ENCODE results near the gene FTCD.

DNA sequence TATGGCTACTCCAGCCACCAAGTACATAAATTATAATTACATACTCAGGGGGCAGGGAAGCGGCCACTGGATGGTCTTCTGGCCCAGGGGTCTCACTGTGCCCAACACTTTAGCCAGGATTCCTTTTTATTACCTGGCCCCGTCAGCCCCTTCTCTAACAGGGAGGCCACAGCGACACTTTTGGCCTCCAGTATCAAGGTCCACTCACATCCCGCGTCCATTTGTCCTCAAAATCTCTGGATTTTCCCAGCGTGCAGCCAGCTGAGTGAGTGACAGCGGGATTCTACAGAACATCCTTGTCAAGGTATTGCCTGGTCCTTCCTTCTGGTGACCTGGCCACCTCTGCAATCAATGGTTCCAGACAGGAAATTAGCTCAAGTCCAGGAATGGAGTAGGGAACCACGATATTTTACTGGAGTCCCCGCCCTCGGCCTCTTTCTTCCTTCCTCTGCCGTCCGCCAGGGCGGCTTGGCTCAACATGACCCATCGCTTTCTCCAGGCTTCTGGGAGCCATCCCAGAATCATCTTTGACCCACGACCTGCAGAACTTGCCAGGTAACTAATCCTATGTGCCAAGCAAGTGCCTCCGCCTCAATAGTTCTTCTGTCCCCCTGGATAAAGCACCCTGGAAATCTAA, 60.2 kb downstream of the FTCD start:
- TF ChIP-seq EZH2 (IDR thresholded peaks at IDR 0.05; ENCODE audit: borderline replicate concordance, low read depth, low read length, severe bottlenecking) (no peak), POLR2A (IDR thresholded peaks at IDR 0.05; ENCODE audit: low read depth, low read length) (no peak), POLR2AphosphoS5 (IDR thresholded peaks at IDR 0.05; ENCODE audit: insufficient read depth, low read depth, low read length) (no peak), JUN (IDR thresholded peaks at IDR 0.05; ENCODE audit: borderline replicate concordance, insufficient read depth, insufficient read length, low read depth) (no peak), FOS (IDR thresholded peaks at IDR 0.05; ENCODE audit: borderline replicate concordance, insufficient read depth, low read length) (no peak)
- TF ChIP-seq, protein P1, sequence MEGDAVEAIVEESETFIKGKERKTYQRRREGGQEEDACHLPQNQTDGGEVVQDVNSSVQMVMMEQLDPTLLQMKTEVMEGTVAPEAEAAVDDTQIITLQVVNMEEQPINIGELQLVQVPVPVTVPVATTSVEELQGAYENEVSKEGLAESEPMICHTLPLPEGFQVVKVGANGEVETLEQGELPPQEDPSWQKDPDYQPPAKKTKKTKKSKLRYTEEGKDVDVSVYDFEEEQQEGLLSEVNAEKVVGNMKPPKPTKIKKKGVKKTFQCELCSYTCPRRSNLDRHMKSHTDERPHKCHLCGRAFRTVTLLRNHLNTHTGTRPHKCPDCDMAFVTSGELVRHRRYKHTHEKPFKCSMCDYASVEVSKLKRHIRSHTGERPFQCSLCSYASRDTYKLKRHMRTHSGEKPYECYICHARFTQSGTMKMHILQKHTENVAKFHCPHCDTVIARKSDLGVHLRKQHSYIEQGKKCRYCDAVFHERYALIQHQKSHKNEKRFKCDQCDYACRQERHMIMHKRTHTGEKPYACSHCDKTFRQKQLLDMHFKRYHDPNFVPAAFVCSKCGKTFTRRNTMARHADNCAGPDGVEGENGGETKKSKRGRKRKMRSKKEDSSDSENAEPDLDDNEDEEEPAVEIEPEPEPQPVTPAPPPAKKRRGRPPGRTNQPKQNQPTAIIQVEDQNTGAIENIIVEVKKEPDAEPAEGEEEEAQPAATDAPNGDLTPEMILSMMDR (IDR thresholded peaks at IDR 0.05; ENCODE audit: extremely low read depth in 1 of 2, insufficient read depth in 1 of 2, low read depth in 1 of 2, low read length in 2 of 2) = no peak
- TF ChIP-seq, protein P2, sequence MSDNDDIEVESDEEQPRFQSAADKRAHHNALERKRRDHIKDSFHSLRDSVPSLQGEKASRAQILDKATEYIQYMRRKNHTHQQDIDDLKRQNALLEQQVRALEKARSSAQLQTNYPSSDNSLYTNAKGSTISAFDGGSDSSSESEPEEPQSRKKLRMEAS (IDR thresholded peaks at IDR 0.05; ENCODE audit: insufficient read depth, insufficient read length) = no peak

Data from endothelial cell of umbilical vein (primary cell).